Natural killer cell (primary cell): ENCODE data around the gene PRRX2. TPM values are rescaled to one million over a fixed set of nuclear protein-coding genes. Genes with fewer than 3 reads are reported as not detected.

ENCODE experiments used
- ATAC-seq, 3 donors: fragments of 150-1000 bp in 2 of 3; fragments of 200-7000 bp in 1 of 3; cut with Tn5 transposase; 1 replicate in 1 of 3; 2 replicates in 2 of 3; pipeline ENCODE4 v1.10.0; 2021; ENCODE audit warnings: mild to moderate bottlenecking in 2 of 3, moderate library complexity in 2 of 3
- DNase-seq, 2 donors: peaks; one replicate each; pipeline versions ENCODE4 v3.0.0 to v3.0.0-alpha.2; 2013 to 2021; ENCODE audit warnings: mixed read lengths in 1 of 2
- H3K27ac ChIP-seq: one replicate; pipeline ENCODE4 v1.5.1; 2013; ENCODE audit warnings: mild to moderate bottlenecking, low read length
- H3K27me3 ChIP-seq: one replicate; pipeline ENCODE4 v1.6.1; 2013; ENCODE audit warnings: low read length; ENCODE audit not compliant: control insufficient read depth, insufficient read depth
- H3K36me3 ChIP-seq: one replicate; pipeline ENCODE4 v1.6.1; 2013; ENCODE audit warnings: low read length; ENCODE audit not compliant: control insufficient read depth, insufficient read depth
- H3K4me1 ChIP-seq: one replicate; pipeline ENCODE4 v1.6.1; 2013; ENCODE audit warnings: low read length; ENCODE audit not compliant: control insufficient read depth, insufficient read depth
- H3K4me3 ChIP-seq: one replicate; pipeline ENCODE4 v1.5.1; 2013; ENCODE audit warnings: low read length
- H3K9me3 ChIP-seq: one replicate; pipeline ENCODE4 v1.6.1; 2013; ENCODE audit warnings: low read length; ENCODE audit not compliant: control insufficient read depth, insufficient read depth
- H3K27ac Mint-ChIP-seq, 2 donors: one replicate each; pipeline ENCODE4 v1.8.0; 2022; ENCODE audit warnings: mild to moderate bottlenecking in 2 of 2, mixed read lengths in 2 of 2, moderate library complexity in 1 of 2
- H3K27me3 Mint-ChIP-seq, 2 donors: one replicate each; pipeline ENCODE4 v1.8.0; 2022; ENCODE audit warnings: low read depth in 2 of 2, mixed read lengths in 2 of 2
- H3K36me3 Mint-ChIP-seq: one replicate; pipeline ENCODE4 v1.8.0; 2022; ENCODE audit warnings: mixed read lengths
- H3K4me1 Mint-ChIP-seq, 2 donors: one replicate each; pipeline ENCODE4 v1.8.0; 2022; ENCODE audit warnings: mixed read lengths in 2 of 2
- H3K4me3 Mint-ChIP-seq: one replicate; pipeline ENCODE4 v1.8.0; 2022; ENCODE audit warnings: mild to moderate bottlenecking, moderate library complexity, mixed read lengths
- H3K9me3 Mint-ChIP-seq, 2 donors: one replicate each; pipeline ENCODE4 v1.8.0; 2022; ENCODE audit warnings: mixed read lengths in 2 of 2
- CTCF ChIP-seq: fragments of 200-600 bp; IDR thresholded peaks from one replicate; pipeline ENCODE4 v1.8.0; 2022; ENCODE audit warnings: antibody characterized with exemption
- WGBS: methylation state at CpG from one replicate; pipeline ENCODE4 v1.1.7; 2013; ENCODE audit warnings: missing lambda C conversion rate; ENCODE audit not compliant: insufficient coverage; 5-methylcytosine and 5-hydroxymethylcytosine counted together
- intact Hi-C: fragments of 100-400 bp; cut with micrococcal nuclease; formaldehyde crosslinking; loops from one replicate; pipeline ENCODE4 v1.14.2; 2022
- total RNA-seq, 4 donors: library from RNA; stranded (reverse); fragments of 120-200 nt in 1 of 4; gene quantifications; one replicate each; pipeline versions ENCODE4 v1.2.3 to v1.2.4, GENCODE V29; 2013 to 2022

The PRRX2 gene
- total RNA-seq, 3 donors from 2014 or later (not counting 1 experiment from before 2014, with no cell fraction given), result not detected

DNA sequence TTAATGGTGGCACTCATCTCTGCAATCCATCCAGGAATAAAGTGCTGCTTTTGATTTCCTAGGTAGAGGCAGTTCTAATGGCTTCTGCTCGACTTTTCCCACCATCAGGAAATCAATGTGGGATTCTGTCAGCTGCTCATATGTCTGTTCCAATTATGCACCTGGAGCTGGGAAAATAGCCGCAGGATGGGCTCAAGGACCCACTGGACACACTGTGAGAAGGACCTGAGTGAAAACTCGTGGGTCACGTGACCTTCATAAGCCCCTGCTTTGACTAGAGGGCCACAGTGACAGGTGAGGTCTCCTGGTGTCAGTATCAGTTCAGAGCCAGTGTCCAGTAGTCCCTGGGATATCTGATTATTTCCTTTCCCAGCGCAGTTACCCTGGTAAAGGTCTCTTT is 105.3 kb downstream of the PRRX2 start:
- Histone ChIP-seq H3K9me3 (no peaks in the 10 kb centered on the region), H3K4me1 (no peaks in the 10 kb centered on the region), H3K4me3 (no peak overlapping the region), H3K27ac (no peak overlapping the region), H3K36me3 (no peaks in the 10 kb centered on the region), H3K27me3 (no peaks in the 10 kb centered on the region)
- no peak for DNase-seq
- Mint-ChIP-seq H3K27ac (no peak overlapping the region), H3K4me3 (no peak overlapping the region), H3K27me3 (peaks cover 0 to 3% of the 10 kb centered on the region in 2 donors), H3K36me3 (no peaks in the 10 kb centered on the region), H3K9me3 (no peaks in the 10 kb centered on the region), H3K4me1 (peaks cover 10 to 12% of the 10 kb centered on the region in 2 donors)
- 88% methylated on average over 5 of the region's 5 CpGs for WGBS
- TF ChIP-seq CTCF, result no peak
- ATAC-seq, result no peak
- intact Hi-C loops, result no loop called here

Other genes starting within 250 kb of the PRRX2 start
- not detected for gene C9orf50, start 44.5 kb upstream of the PRRX2 start, total RNA-seq
- gene NTMT1, start 39.5 kb upstream of the PRRX2 start, total RNA-seq, result 10 to 100 TPM; 17.1 to 23.5 (median 17.1) TPM
- gene ASB6, start 23.5 kb upstream of the PRRX2 start, total RNA-seq, result 10 to 100 TPM; 21.9 to 35.4 (median 32.4) TPM
- under 1 TPM; 0.28 to 0.47 (median 0.39) TPM for gene PTGES, start 87.4 kb downstream of the PRRX2 start, total RNA-seq
- gene TOR1B, start 137.5 kb downstream of the PRRX2 start, total RNA-seq, result 10 to 100 TPM; 20.2 to 30.5 (median 23.9) TPM
- gene TOR1A, start 158.5 kb downstream of the PRRX2 start, total RNA-seq, result 10 to 100 TPM; 26.1 to 36.4 (median 34.8) TPM
- gene C9orf78, start 169.6 kb downstream of the PRRX2 start, total RNA-seq, result 10 to 100 TPM; 93.7 to 97.9 (median 97.6) TPM
- gene USP20, start 169.8 kb downstream of the PRRX2 start, total RNA-seq, result 10 to 100 TPM; 66.8 to 86.1 (median 80.3) TPM